Mucosa of descending colon (tissue), 3 donors: Measurements from ENCODE around the gene SLC25A28. TPM values are rescaled to one million over a fixed set of nuclear protein-coding genes. Genes with fewer than 3 reads are reported as not detected.
A peak's percentile ranks its signal among the peaks of the same experiment; 100 is the strongest.
"Not testable (repeated sequence)": the region's sequence is repeated elsewhere in the genome, so short reads cannot be mapped to it uniquely, and the experiment has no call there.

ENCODE experiments used
- ATAC-seq: fragments of 200-7000 bp; cut with Tn5 transposase; one replicate; pipeline ENCODE4 v1.9.1; 2020; ENCODE audit warnings: mild to moderate bottlenecking, moderate library complexity
- DNase-seq, 3 donors: peaks; one replicate each; pipeline ENCODE4 v3.0.0-alpha.2; 2020
- H3K36me3 ChIP-seq: fragments of 200-600 bp; one replicate; pipeline ENCODE4 v1.8.0; 2021; ENCODE audit warnings: low read depth, mild to moderate bottlenecking
- H3K4me1 ChIP-seq: fragments of 200-600 bp; one replicate; pipeline ENCODE4 v1.8.0; 2021; ENCODE audit warnings: low read depth, mild to moderate bottlenecking
- H3K4me3 ChIP-seq: fragments of 200-600 bp; one replicate; pipeline ENCODE4 v1.8.0; 2021; ENCODE audit warnings: mild to moderate bottlenecking
- H3K9me3 ChIP-seq: fragments of 200-600 bp; one replicate; pipeline ENCODE4 v1.8.0; 2021; ENCODE audit warnings: mild to moderate bottlenecking
- intact Hi-C, 2 donors: fragments of 100-400 bp; cut with DNase I in 1 of 2; cut with micrococcal nuclease in 1 of 2; formaldehyde crosslinking; loops; one replicate each; pipeline versions ENCODE4 v1.11.0 to v1.11.1; 2022; cut with DNase I, micrococcal nuclease
- total RNA-seq, 3 donors: library from RNA; stranded (reverse); fragmentation: NEBNext Ultra II Directional in 2 of 3; extraction: Animal tissue kit (Norgen Biotek cat#: 25700) in 2 of 3; gene quantifications; one replicate each; pipeline versions ENCODE4 v1.2.1 to v1.2.4, GENCODE V29; 2021 to 2023
- TF ChIP-seq, protein P1 (sequence below): fragments of 200-600 bp; IDR thresholded peaks from one replicate; pipeline ENCODE4 v1.8.0; 2022; ENCODE audit warnings: antibody characterized with exemption, mild to moderate bottlenecking
- donor health status: DM: no; HTN: no; CAD: no; lungs with moderate emphysema.
- donor health status: DM: no; HTN: no; CAD: no.
- donor health status: DM: no; HTN: yes; CAD: no.

Gene SLC25A28
- total RNA-seq, 3 donors from 2014 or later = 38.2 to 64.4 (median 39.6) TPM

DNA sequence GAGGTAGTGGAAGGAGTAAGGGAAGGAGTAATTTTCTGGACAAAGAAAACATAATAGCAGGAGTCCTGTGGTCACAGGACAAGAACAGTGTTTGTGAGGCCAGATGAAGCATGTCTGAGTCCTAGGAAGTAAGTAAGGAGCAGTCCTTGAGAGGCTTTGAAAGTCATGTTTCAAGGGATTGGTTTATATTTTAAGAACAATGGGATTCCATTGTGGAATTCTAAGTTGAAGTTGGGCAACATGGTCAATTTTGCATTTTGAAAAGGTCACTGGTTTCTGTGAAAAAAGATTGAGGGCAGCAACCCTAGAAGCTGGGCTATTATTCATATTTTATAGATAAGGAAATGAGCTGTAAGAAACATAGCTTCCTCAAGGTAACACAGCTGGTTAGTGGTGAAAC lies 10.8 kb upstream of the SLC25A28 start:
- TF ChIP-seq, protein P1, sequence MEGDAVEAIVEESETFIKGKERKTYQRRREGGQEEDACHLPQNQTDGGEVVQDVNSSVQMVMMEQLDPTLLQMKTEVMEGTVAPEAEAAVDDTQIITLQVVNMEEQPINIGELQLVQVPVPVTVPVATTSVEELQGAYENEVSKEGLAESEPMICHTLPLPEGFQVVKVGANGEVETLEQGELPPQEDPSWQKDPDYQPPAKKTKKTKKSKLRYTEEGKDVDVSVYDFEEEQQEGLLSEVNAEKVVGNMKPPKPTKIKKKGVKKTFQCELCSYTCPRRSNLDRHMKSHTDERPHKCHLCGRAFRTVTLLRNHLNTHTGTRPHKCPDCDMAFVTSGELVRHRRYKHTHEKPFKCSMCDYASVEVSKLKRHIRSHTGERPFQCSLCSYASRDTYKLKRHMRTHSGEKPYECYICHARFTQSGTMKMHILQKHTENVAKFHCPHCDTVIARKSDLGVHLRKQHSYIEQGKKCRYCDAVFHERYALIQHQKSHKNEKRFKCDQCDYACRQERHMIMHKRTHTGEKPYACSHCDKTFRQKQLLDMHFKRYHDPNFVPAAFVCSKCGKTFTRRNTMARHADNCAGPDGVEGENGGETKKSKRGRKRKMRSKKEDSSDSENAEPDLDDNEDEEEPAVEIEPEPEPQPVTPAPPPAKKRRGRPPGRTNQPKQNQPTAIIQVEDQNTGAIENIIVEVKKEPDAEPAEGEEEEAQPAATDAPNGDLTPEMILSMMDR = no peak
- H3K4me3 ChIP-seq = no peak overlapping the region
- no peaks in the 10 kb centered on the region for H3K36me3 ChIP-seq
- no peaks in the 10 kb centered on the region for H3K4me1 ChIP-seq
- ATAC-seq (no peak), DNase-seq (no peak)
- intact Hi-C loops = loop anchor here in 1 of 2 donors (10.0 kb wide), 1 partner anchor 74 kb away; no protein-coding TSS in a partner anchor
- no peaks in the 10 kb centered on the region for H3K9me3 ChIP-seq

DNA sequence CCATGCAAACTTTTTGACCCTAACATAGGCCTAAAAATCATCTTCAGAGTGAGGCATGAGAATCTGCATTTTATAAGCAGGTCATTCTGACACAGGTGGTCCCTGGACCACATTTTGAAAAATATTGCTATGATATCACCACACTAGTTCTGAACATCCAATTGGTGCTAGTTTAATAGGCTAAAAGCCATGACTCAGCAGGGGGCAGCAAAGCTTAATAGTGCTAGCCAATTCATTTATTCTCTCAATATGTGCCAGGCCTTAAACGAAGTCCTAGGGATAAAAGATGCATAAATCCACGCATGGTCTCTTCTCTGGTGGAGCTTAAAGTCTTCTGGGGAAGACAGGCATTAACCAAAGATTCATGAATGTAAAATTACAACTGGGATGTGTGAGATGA lies 10.2 kb upstream of the SLC25A28 start:
- no peak overlapping the region for H3K4me3 ChIP-seq
- H3K36me3 ChIP-seq = no peaks in the 10 kb centered on the region
- DNase-seq = peak in 1 of 3 donors; percentile 83

DNA sequence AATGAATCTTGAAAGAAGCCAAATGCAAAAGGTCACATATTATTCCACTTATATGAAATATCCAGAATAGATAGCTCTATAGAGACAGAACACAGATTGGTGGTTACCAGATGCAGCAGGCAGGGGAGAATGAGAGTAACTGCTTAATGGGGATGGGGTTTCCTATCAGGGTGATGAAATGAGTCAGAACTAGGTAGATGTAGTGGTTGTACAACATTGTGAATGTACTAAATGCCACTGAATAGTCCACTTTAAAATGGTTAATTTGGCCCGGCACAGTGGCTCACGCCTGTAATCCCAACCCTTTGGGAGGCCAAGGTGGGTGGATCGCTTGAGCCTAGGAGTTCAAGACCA lies 9.4 kb upstream of the SLC25A28 start:
- DNase-seq = no peak
- Histone ChIP-seq H3K9me3 (no peaks in the 10 kb centered on the region), H3K4me3 (no peak overlapping the region), H3K36me3 (no peaks in the 10 kb centered on the region), H3K4me1 (no peaks in the 10 kb centered on the region)
- intact Hi-C loops = no loop called here
- TF ChIP-seq, protein P1 = no peak
- no peak for ATAC-seq

More for the DNA sequence above, 10.2 kb upstream of the SLC25A28 start:
- Histone ChIP-seq H3K4me1 (no peaks in the 10 kb centered on the region), H3K9me3 (no peaks in the 10 kb centered on the region)
- ATAC-seq = peak; percentile 58
- TF ChIP-seq, protein P1 = no peak
- intact Hi-C loops = loop anchor here in 1 of 2 donors (10.0 kb wide), 1 partner anchor 74 kb away; no protein-coding TSS in a partner anchor

DNA sequence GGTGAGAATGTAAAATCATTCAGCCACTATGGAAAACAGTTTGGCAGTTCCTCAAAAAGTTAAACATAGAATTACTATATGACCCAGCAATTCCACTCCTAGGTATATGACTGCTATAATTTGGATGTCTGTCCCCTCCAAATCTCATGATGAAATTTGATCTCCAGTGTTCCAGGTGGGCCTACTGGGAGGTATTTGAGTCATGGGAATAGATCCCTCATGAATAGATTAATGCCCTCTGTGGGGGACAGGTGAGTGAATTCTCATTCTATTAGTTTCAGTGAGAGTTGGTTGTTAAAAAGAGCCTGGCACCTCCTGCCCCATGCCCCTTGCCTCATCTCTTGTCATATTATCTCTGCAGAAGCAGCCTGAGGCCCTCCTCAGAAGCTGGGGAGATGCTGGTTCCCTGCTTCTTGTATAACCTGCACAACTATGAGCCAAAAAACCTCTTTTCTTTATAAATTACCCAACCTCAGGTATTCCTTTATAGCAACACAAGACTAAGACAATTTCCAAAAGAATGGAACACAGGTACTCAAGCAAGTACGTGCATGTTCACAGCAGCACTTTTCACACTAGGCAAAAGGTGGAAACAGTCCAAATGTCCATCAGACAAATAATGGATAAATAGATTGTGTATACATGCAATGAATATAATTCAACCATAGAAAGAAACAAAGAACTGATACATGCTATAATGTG lies 8.8 kb upstream of the SLC25A28 start:
- ATAC-seq = no peak
- intact Hi-C loops = no loop called here
- TF ChIP-seq, protein P1 = no peak

DNA sequence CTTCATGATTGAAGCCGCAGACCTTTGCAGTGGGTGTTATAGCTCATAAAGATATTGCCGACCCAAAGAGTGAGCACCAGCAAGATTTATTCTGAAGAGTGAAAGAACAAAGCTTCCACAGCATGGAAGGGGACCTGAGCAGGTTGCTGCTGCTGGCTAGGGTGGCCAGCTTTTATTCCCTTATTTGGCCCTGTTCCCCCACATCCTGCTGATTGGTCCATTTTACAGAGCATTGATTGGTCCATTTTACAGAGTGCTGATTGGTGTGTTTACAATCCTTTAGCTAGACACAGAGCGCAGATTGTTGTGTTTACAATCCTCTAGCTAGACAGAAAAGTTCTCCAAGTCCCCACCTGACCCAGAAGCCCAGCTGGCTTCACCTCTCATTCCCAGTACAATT lies 4.9 kb upstream of the SLC25A28 start:
- ATAC-seq, intact Hi-C loops, DNase-seq, H3K4me3 ChIP-seq, H3K9me3 ChIP-seq, H3K36me3 ChIP-seq, H3K4me1 ChIP-seq: not testable (repeated sequence)

More for the DNA sequence above, 8.8 kb upstream of the SLC25A28 start:
- no peaks in the 10 kb centered on the region for H3K4me1 ChIP-seq
- H3K9me3 ChIP-seq = no peaks in the 10 kb centered on the region
- no peaks in the 10 kb centered on the region for H3K36me3 ChIP-seq
- no peak for DNase-seq
- no peak overlapping the region for H3K4me3 ChIP-seq

DNA sequence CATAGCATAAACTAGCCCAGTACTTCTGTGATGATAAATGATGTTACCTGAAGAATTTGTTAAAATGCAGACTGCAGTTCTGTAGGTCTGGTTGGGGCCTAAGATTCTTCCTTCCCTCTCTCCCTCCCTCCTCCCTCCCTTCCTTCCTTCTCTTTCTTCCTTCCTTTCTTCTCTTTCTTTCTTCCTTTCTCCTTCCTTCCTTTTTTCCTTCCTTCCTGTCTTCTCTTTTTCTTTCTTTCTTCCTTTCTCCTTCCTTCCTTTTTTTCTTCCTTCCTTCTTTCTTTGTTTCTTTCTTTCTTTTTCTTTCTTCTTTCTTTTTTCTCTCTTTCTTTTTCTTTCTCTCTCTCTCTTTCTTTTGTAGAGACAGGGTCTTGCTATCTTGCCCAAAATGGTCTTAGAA lies 3.7 kb upstream of the SLC25A28 start:
- no peaks in the 10 kb centered on the region for H3K9me3 ChIP-seq
- no peak for DNase-seq

More for the DNA sequence above, 3.7 kb upstream of the SLC25A28 start:
- peaks cover 4% of the 10 kb centered on the region for H3K4me1 ChIP-seq
- ATAC-seq = no peak
- peaks cover 5% of the 10 kb centered on the region for H3K36me3 ChIP-seq
- H3K4me3 ChIP-seq = no peak overlapping the region
- intact Hi-C loops = no loop called here
- TF ChIP-seq, protein P1 = no peak
